Upper lobe of right lung (tissue), 1 donor: ENCODE results near the gene AMZ1. TPM values are rescaled to one million over a fixed set of nuclear protein-coding genes. Genes with fewer than 3 reads are reported as not detected.

Experiments
- ATAC-seq: fragments of 200-7000 bp; cut with Tn5 transposase; one replicate; pipeline ENCODE4 v1.9.1; 2020; ENCODE audit warnings: mild to moderate bottlenecking, moderate library complexity
- DNase-seq: peaks from one replicate; pipeline ENCODE4 v3.0.0-alpha.2; 2020
- H3K27ac ChIP-seq: fragments of 200-600 bp; one replicate; pipeline ENCODE4 v1.8.0; 2022
- H3K27me3 ChIP-seq: fragments of 200-600 bp; one replicate; pipeline ENCODE4 v1.8.0; 2022; ENCODE audit warnings: mild to moderate bottlenecking
- H3K36me3 ChIP-seq: fragments of 200-600 bp; one replicate; pipeline ENCODE4 v1.8.0; 2022
- H3K4me1 ChIP-seq: fragments of 200-600 bp; one replicate; pipeline ENCODE4 v1.8.0; 2022
- H3K4me3 ChIP-seq: fragments of 200-600 bp; one replicate; pipeline ENCODE4 v1.8.0; 2022; ENCODE audit warnings: mild to moderate bottlenecking
- H3K9me3 ChIP-seq: fragments of 200-600 bp; one replicate; pipeline ENCODE4 v1.8.0; 2022
- CTCF ChIP-seq: fragments of 200-600 bp; IDR thresholded peaks from one replicate; pipeline ENCODE4 v1.8.0; 2022; ENCODE audit warnings: antibody characterized with exemption
- intact Hi-C: fragments of 100-400 bp; cut with DNase I; formaldehyde crosslinking; loops from one replicate; pipeline ENCODE4 v1.11.0; 2022
- total RNA-seq: library from RNA; stranded (reverse); fragmentation: NEBNext Ultra II Directional; extraction: Animal tissue kit (Norgen Biotek cat#: 25700); gene quantifications from one replicate; pipeline ENCODE4 v1.2.1, GENCODE V29; 2021
- donor health status: DM: no; HTN: yes; CAD: no; lungs with severe emphysema.

The AMZ1 gene
- total RNA-seq, 1 donor from 2014 or later: 0.29 TPM

DNA sequence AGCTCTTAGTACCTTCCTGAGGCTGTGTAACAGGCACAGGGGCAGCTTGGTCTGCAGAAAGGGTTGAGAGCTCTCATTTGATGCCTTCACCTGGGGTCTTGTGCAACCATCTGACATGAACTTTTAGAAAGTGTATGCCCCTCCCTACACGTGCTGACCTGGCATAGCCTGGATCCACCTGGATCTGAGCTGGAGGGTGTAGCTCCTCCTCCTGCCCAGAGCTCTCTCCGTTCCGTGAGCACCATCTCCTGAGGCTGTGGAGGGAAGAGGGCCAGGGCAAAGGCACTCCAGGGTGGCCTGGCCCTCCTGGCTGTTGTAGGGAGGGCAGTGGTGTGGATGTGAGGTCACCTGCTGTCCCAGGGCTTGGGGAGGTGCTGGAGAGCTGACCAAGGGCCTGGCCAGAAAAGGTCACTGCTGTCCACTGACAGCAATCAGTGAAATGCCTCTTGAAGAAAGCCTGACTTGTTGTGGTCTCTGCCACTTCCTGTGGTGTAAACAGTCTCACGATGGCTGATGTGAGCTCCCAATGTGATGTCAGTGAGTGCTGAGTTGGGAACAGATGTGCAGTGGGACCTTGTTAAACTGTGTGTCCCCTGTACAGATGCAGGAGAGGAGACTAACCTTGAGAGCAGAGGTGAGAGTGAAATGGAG is 23.0 kb downstream of the AMZ1 start:
- H3K9me3 ChIP-seq: no peaks in the 10 kb centered on the region
- no peak overlapping the region for H3K4me3 ChIP-seq
- DNase-seq: no peak
- peak; percentile 30 for ATAC-seq
- no peak overlapping the region for H3K27ac ChIP-seq
- TF ChIP-seq CTCF: no peak
- H3K27me3 ChIP-seq: no peaks in the 10 kb centered on the region
- intact Hi-C loops: no loop called here
- H3K4me1 ChIP-seq: peaks cover 18% of the 10 kb centered on the region
- H3K36me3 ChIP-seq: no peaks in the 10 kb centered on the region

DNA sequence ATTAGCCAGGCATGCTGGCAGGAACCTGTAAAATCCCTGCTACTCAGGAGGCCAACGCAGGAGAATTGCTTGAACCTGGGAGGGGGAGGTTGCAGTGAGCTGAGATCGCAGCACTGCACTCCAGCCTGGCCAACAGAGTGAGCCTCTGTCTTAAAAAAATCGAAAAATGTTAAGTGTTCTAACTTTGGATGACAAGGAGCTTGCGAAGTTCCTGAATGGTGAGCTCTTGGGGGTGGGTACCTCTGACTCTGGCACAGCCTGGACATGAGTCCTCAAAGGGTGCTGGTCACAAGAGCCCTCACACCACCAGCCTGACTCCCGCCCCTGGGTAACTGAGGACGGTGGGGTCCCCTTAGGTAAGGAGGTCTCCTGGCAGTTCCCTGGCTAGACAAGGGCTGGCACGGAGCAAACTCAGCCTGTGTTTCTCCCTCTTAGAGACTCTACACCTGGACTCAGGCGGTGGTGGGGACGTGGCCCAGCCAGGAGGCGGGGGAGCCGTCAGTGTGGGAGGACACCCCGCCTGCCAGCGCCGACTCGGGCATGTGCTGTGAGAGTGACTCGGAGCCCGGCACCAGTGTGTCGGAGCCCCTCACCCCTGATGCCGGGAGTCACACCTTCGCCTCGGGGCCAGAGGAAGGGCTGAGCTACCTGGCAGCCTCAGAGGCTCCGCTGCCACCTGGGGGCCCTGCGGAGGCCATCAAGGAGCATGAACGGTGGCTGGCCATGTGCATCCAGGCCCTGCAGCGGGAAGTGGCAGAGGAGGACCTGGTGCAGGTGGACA is 24.1 kb downstream of the AMZ1 start:
- no peaks in the 10 kb centered on the region for H3K9me3 ChIP-seq
- H3K36me3 ChIP-seq: no peaks in the 10 kb centered on the region
- no peaks in the 10 kb centered on the region for H3K27me3 ChIP-seq
- no peak for TF ChIP-seq CTCF
- H3K27ac ChIP-seq: no peak overlapping the region
- ATAC-seq (peak; percentile 75), DNase-seq (peak; percentile 77)
- peaks cover 22% of the 10 kb centered on the region for H3K4me1 ChIP-seq
- intact Hi-C loops: no loop called here
- no peak overlapping the region for H3K4me3 ChIP-seq

GRCh38 chr7:2713370-2713769 is 25.4 kb downstream of the AMZ1 start:
- no peak for DNase-seq
- intact Hi-C loops: no loop called here
- H3K36me3 ChIP-seq: no peaks in the 10 kb centered on the region
- TF ChIP-seq CTCF: no peak
- H3K4me3 ChIP-seq: no peak overlapping the region
- no peaks in the 10 kb centered on the region for H3K27me3 ChIP-seq
- ATAC-seq: no peak
- no peak overlapping the region for H3K27ac ChIP-seq
- no peaks in the 10 kb centered on the region for H3K9me3 ChIP-seq
- peaks cover 34% of the 10 kb centered on the region for H3K4me1 ChIP-seq

- H3K27me3 ChIP-seq: no peaks in the 10 kb centered on the region
- H3K4me3 ChIP-seq: no peak overlapping the region
- H3K9me3 ChIP-seq: no peaks in the 10 kb centered on the region
- intact Hi-C loops: no loop called here
- H3K36me3 ChIP-seq: no peaks in the 10 kb centered on the region
- ATAC-seq (no peak), DNase-seq (no peak)
- H3K27ac ChIP-seq: no peak overlapping the region
- H3K4me1 ChIP-seq: peaks cover 37% of the 10 kb centered on the region
- TF ChIP-seq CTCF: no peak
Observed at GRCh38 chr7:2713978-2714377, 26.0 kb downstream of the AMZ1 start.

DNA sequence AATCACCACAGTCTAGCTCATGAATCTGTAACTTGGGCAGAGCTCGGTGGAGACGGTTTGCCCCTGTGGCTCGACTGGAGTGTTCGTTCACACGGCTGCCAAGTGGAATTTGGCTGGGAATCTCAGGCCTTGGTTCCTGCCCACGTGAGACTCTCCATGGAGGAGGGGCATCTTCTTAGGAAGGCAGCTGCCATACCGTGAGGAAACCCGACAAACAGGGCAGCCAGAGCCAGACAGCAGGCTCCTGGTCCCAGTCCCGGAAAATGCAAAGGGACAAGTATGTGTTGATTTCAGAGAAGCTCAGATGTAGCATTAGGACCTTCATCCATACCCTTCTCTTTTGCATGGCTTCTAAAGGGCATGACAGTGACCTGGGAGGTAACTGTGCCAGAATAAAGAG is 26.6 kb downstream of the AMZ1 start:
- no peak overlapping the region for H3K27ac ChIP-seq
- H3K27me3 ChIP-seq: no peaks in the 10 kb centered on the region
- no peaks in the 10 kb centered on the region for H3K36me3 ChIP-seq
- no peak for TF ChIP-seq CTCF
- H3K4me3 ChIP-seq: no peak overlapping the region
- H3K9me3 ChIP-seq: no peaks in the 10 kb centered on the region
- DNase-seq (no peak), ATAC-seq (no peak)
- H3K4me1 ChIP-seq: peaks cover 34% of the 10 kb centered on the region
- intact Hi-C loops: no loop called here
